ENCODE measurements around the gene CALHM1. TPM values are rescaled to one million over a fixed set of nuclear protein-coding genes. Genes with fewer than 3 reads are reported as not detected.

The CALHM1 gene
- total and polyA plus RNA-seq, 10 donors: 0.04 to 0.52 (median 0.10) TPM; not detected in 7

- peaks cover 33 to 66% (median 56%) of the 10 kb centered on the region in 6 donors for H3K4me1 ChIP-seq
- DNase-seq: no peak
These were observed 14.2 kb downstream of the CALHM1 start for GRCh38 chr10:103444478-103444877.

DNA sequence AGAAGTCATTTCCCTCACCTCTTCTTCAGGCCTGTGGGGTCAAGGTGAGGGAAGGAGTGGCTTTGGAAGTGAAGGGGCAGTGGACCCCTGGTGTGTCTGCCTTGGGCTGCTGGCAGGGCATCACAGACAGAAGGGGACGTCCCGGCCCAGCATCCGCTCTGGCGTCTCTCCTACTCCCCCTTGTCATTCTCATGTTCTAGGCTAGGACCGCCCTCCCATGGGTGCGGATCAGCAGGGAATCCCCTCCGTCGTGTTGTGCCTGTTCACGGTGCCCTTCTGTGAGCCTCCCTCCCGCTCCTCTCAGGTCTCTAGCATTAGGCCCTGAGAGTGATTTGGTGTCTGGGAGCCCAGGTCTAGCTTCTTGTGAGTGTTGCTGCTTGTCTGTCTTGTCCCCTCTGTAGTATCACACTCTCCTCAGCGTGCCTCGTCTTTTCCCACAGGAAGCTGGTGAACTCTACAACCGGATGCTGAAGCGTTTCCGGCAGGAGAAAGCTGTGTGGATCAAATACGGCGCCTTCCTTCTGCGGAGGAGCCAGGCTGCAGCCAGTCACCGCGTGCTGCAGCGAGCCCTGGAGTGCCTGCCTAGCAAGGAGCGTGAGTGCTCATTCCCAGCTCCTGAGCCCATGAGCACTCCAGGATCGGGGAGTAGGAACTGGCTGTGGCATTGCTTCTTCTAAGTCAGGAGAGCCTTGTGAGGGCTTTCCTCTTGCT lies 15.1 kb downstream of the CALHM1 start:
- WGBS, 5 donors: 79 to 85% (median 82%) methylated on average over 23 of the region's 23 CpGs
- TF ChIP-seq CTCF (IDR thresholded peaks at IDR 0.05 in 8 of 11, conservative IDR thresholded peaks at IDR 0.05 in 3 of 11): no peak
- peak; percentile 33 to 61 (median 46) for TF ChIP-seq POLR2AphosphoS5 (IDR thresholded peaks at IDR 0.05)
- no peak for DNase-seq
- Histone ChIP-seq H3K36me3 (peaks cover 2 to 100% (median 91%) of the 10 kb centered on the region in 6 donors), H3K9me3 (no peaks in the 10 kb centered on the region), H3K4me3 (no peak overlapping the region), H3K4me1 (peaks cover 24 to 57% (median 48%) of the 10 kb centered on the region in 6 donors), H3K27ac (peak overlapping the region in 4 of 8 donors; percentile 16 to 92 (median 92)), H3K27me3 (replicated peaks in 1 of 7) (no peaks in the 10 kb centered on the region)
- intact Hi-C loops (cut with DNase I; ENCODE audit: low total_unique reads): no loop called here

More at GRCh38 chr10:103444478-103444877, 14.2 kb downstream of the CALHM1 start:
- Histone ChIP-seq H3K9me3 (no peaks in the 10 kb centered on the region), H3K27me3 (replicated peaks in 1 of 7) (no peaks in the 10 kb centered on the region), H3K4me3 (no peak overlapping the region), H3K36me3 (peaks cover 2 to 100% (median 85%) of the 10 kb centered on the region in 6 donors), H3K27ac (peak overlapping the region in 6 of 8 donors; percentile 62 to 92 (median 88))
- WGBS, 5 donors: 62 to 91% (median 79%) methylated on average over 10 of the region's 10 CpGs
- intact Hi-C loops (cut with DNase I; ENCODE audit: low total_unique reads): no loop called here
- TF ChIP-seq CTCF (IDR thresholded peaks at IDR 0.05 in 8 of 11, conservative IDR thresholded peaks at IDR 0.05 in 3 of 11) (no peak), POLR2AphosphoS5 (IDR thresholded peaks at IDR 0.05) (peak; percentile 32 to 60 (median 49)), POLR2A (IDR thresholded peaks at IDR 0.05) (no peak)

DNA sequence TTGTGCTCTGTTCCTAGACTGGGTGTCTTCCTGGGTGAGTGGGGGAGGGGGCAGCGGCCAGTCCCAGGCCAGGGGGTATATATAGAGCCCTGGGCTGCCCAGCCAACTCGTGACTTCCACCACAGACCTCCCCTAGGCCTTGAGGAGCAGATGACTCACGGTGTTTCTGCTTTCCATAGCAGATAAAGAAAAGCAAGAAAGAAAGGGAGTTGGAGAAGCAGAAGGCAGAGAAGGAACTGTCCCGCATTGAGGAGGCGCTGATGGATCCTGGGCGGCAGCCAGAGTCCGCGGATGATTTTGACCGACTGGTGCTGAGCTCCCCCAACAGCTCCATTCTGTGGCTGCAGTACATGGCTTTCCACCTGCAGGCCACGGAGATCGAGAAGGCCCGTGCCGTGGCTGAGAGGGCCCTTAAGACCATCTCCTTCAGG lies 16.7 kb downstream of the CALHM1 start:
- Histone ChIP-seq H3K36me3 (peaks cover 2 to 100% (median 96%) of the 10 kb centered on the region in 6 donors), H3K27me3 (replicated peaks in 1 of 7) (no peaks in the 10 kb centered on the region), H3K4me3 (no peak overlapping the region), H3K9me3 (no peaks in the 10 kb centered on the region), H3K4me1 (peaks cover 14 to 41% (median 32%) of the 10 kb centered on the region in 6 donors), H3K27ac (no peak overlapping the region)
- no peak for DNase-seq
- TF ChIP-seq CTCF (IDR thresholded peaks at IDR 0.05 in 8 of 11, conservative IDR thresholded peaks at IDR 0.05 in 3 of 11) (no peak), POLR2A (IDR thresholded peaks at IDR 0.05) (no peak), POLR2AphosphoS5 (IDR thresholded peaks at IDR 0.05) (peak in 1 of 3 donors; percentile 10)
- intact Hi-C loops (cut with DNase I; ENCODE audit: low total_unique reads): no loop called here
- 84 to 92% (median 90%) methylated on average over 13 of the region's 13 CpGs for WGBS, 5 donors

DNA sequence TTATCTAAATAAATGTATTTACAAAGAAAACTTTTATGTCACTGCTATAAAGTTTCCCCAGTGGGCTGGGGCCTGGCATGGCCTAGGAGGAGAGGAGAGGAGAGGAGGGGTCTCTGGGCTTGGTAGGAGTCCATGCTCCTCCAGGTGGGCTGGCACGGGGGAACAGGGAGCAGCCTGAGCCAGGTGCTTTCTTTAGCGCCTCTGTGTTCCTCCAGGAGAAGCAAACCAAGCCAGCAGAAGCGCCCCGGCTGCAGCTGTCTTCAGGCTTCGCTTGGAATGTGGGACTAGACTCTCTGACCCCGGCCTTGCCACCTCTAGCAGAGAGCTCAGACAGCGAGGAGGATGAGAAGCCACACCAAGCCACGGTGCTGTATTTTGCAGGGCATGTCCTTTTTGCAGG lies 17.1 kb downstream of the CALHM1 start:
- Histone ChIP-seq H3K4me1 (peaks cover 10 to 37% (median 28%) of the 10 kb centered on the region in 6 donors), H3K36me3 (peaks cover 2 to 100% (median 95%) of the 10 kb centered on the region in 6 donors), H3K9me3 (no peaks in the 10 kb centered on the region), H3K27me3 (replicated peaks in 1 of 7) (no peaks in the 10 kb centered on the region), H3K4me3 (no peak overlapping the region), H3K27ac (no peak overlapping the region)
- 84 to 96% (median 86%) methylated on average over 6 to 8 of the region's 8 CpGs for WGBS, 5 donors
- no peak for DNase-seq
- intact Hi-C loops (cut with DNase I; ENCODE audit: low total_unique reads): no loop called here
- TF ChIP-seq POLR2AphosphoS5 (IDR thresholded peaks at IDR 0.05) (no peak), CTCF (IDR thresholded peaks at IDR 0.05 in 8 of 11, conservative IDR thresholded peaks at IDR 0.05 in 3 of 11) (no peak), POLR2A (IDR thresholded peaks at IDR 0.05) (no peak)

Measured in spleen (tissue), 11 donors.